GM23338 (cell line): ENCODE results near the gene RORC. TPM values are rescaled to one million over a fixed set of nuclear protein-coding genes. Genes with fewer than 3 reads are reported as not detected.

Source experiments
- ATAC-seq: fragments of 200-7000 bp; cut with Tn5 transposase; 3 replicates; pipeline ENCODE4 v1.9.1; 2020
- DNase-seq: peaks from one replicate; pipeline ENCODE4 v3.0.0-alpha.2; 2015; ENCODE audit warnings: low spot score
- H2AFZ ChIP-seq: fragments of 200-600 bp; sonication (generic); 2 replicates; pipeline ENCODE4 v1.8.0; 2016; ENCODE audit warnings: antibody characterized with exemption, mild to moderate bottlenecking, moderate library complexity
- H3F3A ChIP-seq: fragments of 200-600 bp; sonication (generic); replicated peaks from 2 replicates; pipeline ENCODE4 v1.8.0; 2017; ENCODE audit warnings: antibody characterized with exemption, mixed run types, low read depth
- H3K27ac ChIP-seq: fragments of 200-600 bp; sonication (generic); 2 replicates; pipeline ENCODE4 v1.6.1; 2016; ENCODE audit warnings: low read depth
- H3K27me3 ChIP-seq: fragments of 200-600 bp; sonication (generic); 2 replicates; pipeline ENCODE4 v1.8.0; 2016; ENCODE audit warnings: mild to moderate bottlenecking, mixed run types, moderate library complexity; ENCODE audit not compliant: insufficient read depth
- H3K36me3 ChIP-seq: fragments of 200-600 bp; sonication (generic); 2 replicates; pipeline ENCODE4 v1.8.0; 2016; ENCODE audit warnings: mild to moderate bottlenecking; ENCODE audit not compliant: insufficient read depth
- H3K4me1 ChIP-seq: fragments of 200-600 bp; sonication (generic); 2 replicates; pipeline ENCODE4 v1.8.0; 2016; ENCODE audit warnings: mild to moderate bottlenecking, moderate library complexity; ENCODE audit not compliant: insufficient read depth
- H3K4me2 ChIP-seq: fragments of 200-600 bp; sonication (generic); 2 replicates; pipeline ENCODE4 v1.7.1; 2017; ENCODE audit warnings: mixed run types
- H3K4me3 ChIP-seq: fragments of 200-600 bp; sonication (generic); 2 replicates; pipeline ENCODE4 v1.6.1; 2016; ENCODE audit warnings: mixed run types
- H3K79me2 ChIP-seq: fragments of 200-600 bp; sonication (generic); replicated peaks from 2 replicates; pipeline ENCODE4 v1.8.0; 2017; ENCODE audit warnings: mild to moderate bottlenecking; ENCODE audit not compliant: insufficient read depth
- H3K9me2 ChIP-seq: fragments of 200-600 bp; sonication (generic); 2 replicates; pipeline ENCODE4 v1.8.0; 2017; ENCODE audit not compliant: insufficient read depth
- H4K20me1 ChIP-seq: fragments of 200-600 bp; sonication (generic); replicated peaks from 2 replicates; pipeline ENCODE4 v1.8.0; 2017; ENCODE audit warnings: mild to moderate bottlenecking; ENCODE audit not compliant: insufficient read depth
- H3K27ac Mint-ChIP-seq: 2 replicates; pipeline ENCODE4 v1.8.0; 2020; ENCODE audit warnings: inconsistent platforms, mild to moderate bottlenecking, moderate library complexity, mixed read lengths
- H3K27me3 Mint-ChIP-seq: 3 replicates; pipeline ENCODE4 v1.8.0; 2022; ENCODE audit warnings: low read depth, mild to moderate bottlenecking, moderate library complexity, mixed read lengths, inconsistent platforms; ENCODE audit not compliant: insufficient read depth, poor library complexity
- H3K36me3 Mint-ChIP-seq: 3 replicates; pipeline ENCODE4 v1.8.0; 2021; ENCODE audit warnings: low read depth, mild to moderate bottlenecking, inconsistent platforms, moderate library complexity, mixed read lengths
- H3K4me1 Mint-ChIP-seq: 3 replicates; pipeline ENCODE4 v1.8.0; 2020; ENCODE audit warnings: mild to moderate bottlenecking, inconsistent platforms, mixed read lengths
- H3K4me3 Mint-ChIP-seq: 3 replicates; pipeline ENCODE4 v1.8.0; 2021; ENCODE audit warnings: moderate library complexity, mild to moderate bottlenecking, inconsistent platforms, mixed read lengths
- H3K9me3 Mint-ChIP-seq: 3 replicates; pipeline ENCODE4 v1.8.0; 2020; ENCODE audit warnings: moderate library complexity, mild to moderate bottlenecking, inconsistent platforms, mixed read lengths
- CREB1 ChIP-seq: fragments of 250-450 bp; sonication (Bioruptor Pico); IDR thresholded peaks from 2 replicates; pipeline ENCODE4 v1.5.0; 2020; ENCODE audit warnings: low read depth, mild to moderate bottlenecking, moderate library complexity
- EZH2 ChIP-seq: fragments of 200-600 bp; sonication (generic); IDR thresholded peaks from one replicate; pipeline ENCODE4 v1.8.0; 2017; ENCODE audit warnings: antibody characterized with exemption, mild to moderate bottlenecking, low read depth; ENCODE audit not compliant: unreplicated experiment
- EZH2phosphoT487 ChIP-seq: fragments of 200-600 bp; sonication (generic); IDR thresholded peaks from one replicate; pipeline ENCODE4 v1.8.1; 2018; ENCODE audit warnings: antibody characterized with exemption; ENCODE audit not compliant: unreplicated experiment
- JUNB ChIP-seq: IDR thresholded peaks from one replicate; pipeline ENCODE4 v1.6.1; 2016; ENCODE audit warnings: antibody characterized with exemption; ENCODE audit not compliant: unreplicated experiment
- NANOG ChIP-seq: IDR thresholded peaks from 2 replicates; pipeline ENCODE4 v1.6.1; 2016; ENCODE audit warnings: antibody characterized with exemption, borderline replicate concordance
- POLR2AphosphoS5 ChIP-seq: IDR thresholded peaks from 2 replicates; pipeline ENCODE4 v1.6.1; 2016; ENCODE audit warnings: antibody characterized with exemption, low read depth
- STAT1 ChIP-seq: IDR thresholded peaks from one replicate; pipeline ENCODE4 v1.6.1; 2016; ENCODE audit warnings: antibody characterized with exemption; ENCODE audit not compliant: unreplicated experiment
- ZNF114 ChIP-seq: fragments of 250-450 bp; sonication (Bioruptor Pico); IDR thresholded peaks from 2 replicates; pipeline ENCODE4 v1.5.0; 2020; ENCODE audit warnings: mild to moderate bottlenecking, moderate library complexity
- ZNF331 ChIP-seq: fragments of 250-450 bp; sonication (Bioruptor Pico); IDR thresholded peaks from 2 replicates; pipeline ENCODE4 v1.5.0; 2020; ENCODE audit warnings: low read depth, mild to moderate bottlenecking, moderate library complexity
- polyA plus RNA-seq: library from polyadenylated mRNA; unstranded; fragments of >200 nt; fragmentation: Nextera tagmentation; extraction: Ambion mirVana; gene quantifications from 2 replicates; pipeline ENCODE4 v1.2.1, GENCODE V29; 2016
- total RNA-seq: library from RNA; depleted of rRNA; stranded (reverse); fragments of >200 nt; shearing (Covaris generic); gene quantifications from 2 replicates; pipeline ENCODE4 v1.2.3, GENCODE V29; 2014
- TF ChIP-seq, protein P1 (sequence below): IDR thresholded peaks from one replicate; pipeline ENCODE4 v1.6.1; 2018; ENCODE audit warnings: antibody characterized with exemption; ENCODE audit not compliant: unreplicated experiment
- TF ChIP-seq, protein P2 (sequence below): fragments of 250-450 bp; sonication (Bioruptor Pico); IDR thresholded peaks from 2 replicates; pipeline ENCODE4 v1.5.0; 2020; ENCODE audit warnings: mild to moderate bottlenecking, moderate library complexity
- TF ChIP-seq, protein P3 (sequence below), 2 experiments: fragments of 200-600 bp in 1 of 2; sonication (generic) in 1 of 2; conservative IDR thresholded peaks; 2 replicates each; pipeline versions ENCODE4 v1.5.1 to v1.6.1; 2016 to 2017; ENCODE audit warnings: antibody characterized with exemption in 2 of 2, low read depth in 2 of 2, mild to moderate bottlenecking in 2 of 2, moderate library complexity in 1 of 2
- TF ChIP-seq, protein P4 (sequence below): IDR thresholded peaks from 2 replicates; pipeline ENCODE4 v1.6.1; 2016; ENCODE audit warnings: antibody characterized with exemption

Gene RORC
- total and polyA plus RNA-seq, 2 experiments from 2014 or later: 0.29 to 0.97 TPM

DNA sequence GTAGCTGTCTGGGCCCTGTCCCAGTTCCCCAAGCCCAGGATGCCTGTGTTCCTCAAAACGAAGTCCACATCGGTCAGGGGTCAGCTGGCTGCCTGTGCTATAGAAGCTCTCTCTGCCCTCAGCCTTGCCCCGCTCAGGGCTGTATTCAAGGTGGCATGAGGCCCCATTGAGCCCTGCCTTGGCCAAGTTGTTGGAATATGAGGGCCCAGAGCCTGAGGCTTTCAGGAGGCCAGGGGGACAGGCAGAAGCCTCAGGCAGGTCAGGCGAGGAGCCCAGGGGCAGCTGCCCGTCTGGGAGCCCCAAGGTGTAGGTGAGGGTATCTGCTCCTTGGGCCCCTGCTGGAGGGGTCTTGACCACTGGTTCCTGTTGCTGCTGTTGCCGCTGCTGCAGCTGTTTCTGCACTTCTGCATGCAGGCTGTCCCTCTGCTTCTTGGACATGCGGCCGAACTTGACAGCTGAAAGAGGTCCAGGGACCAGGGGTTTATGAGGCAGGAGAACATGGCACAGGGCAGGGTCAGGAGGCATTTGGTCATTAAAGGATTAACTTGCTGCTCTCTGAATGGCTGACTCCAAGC, 16.5 kb downstream of the RORC start:
- Histone ChIP-seq H3K27ac (no peak overlapping the region), H3K4me2 (no peak overlapping the region), H3F3A (no peaks in the 10 kb centered on the region), H2AFZ (no peak overlapping the region), H3K27me3 (no peaks in the 10 kb centered on the region), H3K4me3 (no peak overlapping the region), H3K79me2 (no peaks in the 10 kb centered on the region), H3K4me1 (peaks cover 3% of the 10 kb centered on the region), H4K20me1 (no peaks in the 10 kb centered on the region), H3K9me2 (no peaks in the 10 kb centered on the region), H3K36me3 (no peaks in the 10 kb centered on the region)
- Mint-ChIP-seq H3K36me3 (no peaks in the 10 kb centered on the region), H3K27me3 (peaks cover 15% of the 10 kb centered on the region), H3K4me1 (peaks cover 9% of the 10 kb centered on the region), H3K4me3 (no peak overlapping the region), H3K27ac (no peak overlapping the region), H3K9me3 (no peaks in the 10 kb centered on the region)
- no peak for DNase-seq
- ATAC-seq: no peak
- no peak for TF ChIP-seq ZNF114
- TF ChIP-seq CREB1: no peak
- TF ChIP-seq, protein P1, sequence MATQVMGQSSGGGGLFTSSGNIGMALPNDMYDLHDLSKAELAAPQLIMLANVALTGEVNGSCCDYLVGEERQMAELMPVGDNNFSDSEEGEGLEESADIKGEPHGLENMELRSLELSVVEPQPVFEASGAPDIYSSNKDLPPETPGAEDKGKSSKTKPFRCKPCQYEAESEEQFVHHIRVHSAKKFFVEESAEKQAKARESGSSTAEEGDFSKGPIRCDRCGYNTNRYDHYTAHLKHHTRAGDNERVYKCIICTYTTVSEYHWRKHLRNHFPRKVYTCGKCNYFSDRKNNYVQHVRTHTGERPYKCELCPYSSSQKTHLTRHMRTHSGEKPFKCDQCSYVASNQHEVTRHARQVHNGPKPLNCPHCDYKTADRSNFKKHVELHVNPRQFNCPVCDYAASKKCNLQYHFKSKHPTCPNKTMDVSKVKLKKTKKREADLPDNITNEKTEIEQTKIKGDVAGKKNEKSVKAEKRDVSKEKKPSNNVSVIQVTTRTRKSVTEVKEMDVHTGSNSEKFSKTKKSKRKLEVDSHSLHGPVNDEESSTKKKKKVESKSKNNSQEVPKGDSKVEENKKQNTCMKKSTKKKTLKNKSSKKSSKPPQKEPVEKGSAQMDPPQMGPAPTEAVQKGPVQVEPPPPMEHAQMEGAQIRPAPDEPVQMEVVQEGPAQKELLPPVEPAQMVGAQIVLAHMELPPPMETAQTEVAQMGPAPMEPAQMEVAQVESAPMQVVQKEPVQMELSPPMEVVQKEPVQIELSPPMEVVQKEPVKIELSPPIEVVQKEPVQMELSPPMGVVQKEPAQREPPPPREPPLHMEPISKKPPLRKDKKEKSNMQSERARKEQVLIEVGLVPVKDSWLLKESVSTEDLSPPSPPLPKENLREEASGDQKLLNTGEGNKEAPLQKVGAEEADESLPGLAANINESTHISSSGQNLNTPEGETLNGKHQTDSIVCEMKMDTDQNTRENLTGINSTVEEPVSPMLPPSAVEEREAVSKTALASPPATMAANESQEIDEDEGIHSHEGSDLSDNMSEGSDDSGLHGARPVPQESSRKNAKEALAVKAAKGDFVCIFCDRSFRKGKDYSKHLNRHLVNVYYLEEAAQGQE: no peak
- TF ChIP-seq ZNF331 (CRISPR knock-in tag): no peak
- TF ChIP-seq, protein P2, sequence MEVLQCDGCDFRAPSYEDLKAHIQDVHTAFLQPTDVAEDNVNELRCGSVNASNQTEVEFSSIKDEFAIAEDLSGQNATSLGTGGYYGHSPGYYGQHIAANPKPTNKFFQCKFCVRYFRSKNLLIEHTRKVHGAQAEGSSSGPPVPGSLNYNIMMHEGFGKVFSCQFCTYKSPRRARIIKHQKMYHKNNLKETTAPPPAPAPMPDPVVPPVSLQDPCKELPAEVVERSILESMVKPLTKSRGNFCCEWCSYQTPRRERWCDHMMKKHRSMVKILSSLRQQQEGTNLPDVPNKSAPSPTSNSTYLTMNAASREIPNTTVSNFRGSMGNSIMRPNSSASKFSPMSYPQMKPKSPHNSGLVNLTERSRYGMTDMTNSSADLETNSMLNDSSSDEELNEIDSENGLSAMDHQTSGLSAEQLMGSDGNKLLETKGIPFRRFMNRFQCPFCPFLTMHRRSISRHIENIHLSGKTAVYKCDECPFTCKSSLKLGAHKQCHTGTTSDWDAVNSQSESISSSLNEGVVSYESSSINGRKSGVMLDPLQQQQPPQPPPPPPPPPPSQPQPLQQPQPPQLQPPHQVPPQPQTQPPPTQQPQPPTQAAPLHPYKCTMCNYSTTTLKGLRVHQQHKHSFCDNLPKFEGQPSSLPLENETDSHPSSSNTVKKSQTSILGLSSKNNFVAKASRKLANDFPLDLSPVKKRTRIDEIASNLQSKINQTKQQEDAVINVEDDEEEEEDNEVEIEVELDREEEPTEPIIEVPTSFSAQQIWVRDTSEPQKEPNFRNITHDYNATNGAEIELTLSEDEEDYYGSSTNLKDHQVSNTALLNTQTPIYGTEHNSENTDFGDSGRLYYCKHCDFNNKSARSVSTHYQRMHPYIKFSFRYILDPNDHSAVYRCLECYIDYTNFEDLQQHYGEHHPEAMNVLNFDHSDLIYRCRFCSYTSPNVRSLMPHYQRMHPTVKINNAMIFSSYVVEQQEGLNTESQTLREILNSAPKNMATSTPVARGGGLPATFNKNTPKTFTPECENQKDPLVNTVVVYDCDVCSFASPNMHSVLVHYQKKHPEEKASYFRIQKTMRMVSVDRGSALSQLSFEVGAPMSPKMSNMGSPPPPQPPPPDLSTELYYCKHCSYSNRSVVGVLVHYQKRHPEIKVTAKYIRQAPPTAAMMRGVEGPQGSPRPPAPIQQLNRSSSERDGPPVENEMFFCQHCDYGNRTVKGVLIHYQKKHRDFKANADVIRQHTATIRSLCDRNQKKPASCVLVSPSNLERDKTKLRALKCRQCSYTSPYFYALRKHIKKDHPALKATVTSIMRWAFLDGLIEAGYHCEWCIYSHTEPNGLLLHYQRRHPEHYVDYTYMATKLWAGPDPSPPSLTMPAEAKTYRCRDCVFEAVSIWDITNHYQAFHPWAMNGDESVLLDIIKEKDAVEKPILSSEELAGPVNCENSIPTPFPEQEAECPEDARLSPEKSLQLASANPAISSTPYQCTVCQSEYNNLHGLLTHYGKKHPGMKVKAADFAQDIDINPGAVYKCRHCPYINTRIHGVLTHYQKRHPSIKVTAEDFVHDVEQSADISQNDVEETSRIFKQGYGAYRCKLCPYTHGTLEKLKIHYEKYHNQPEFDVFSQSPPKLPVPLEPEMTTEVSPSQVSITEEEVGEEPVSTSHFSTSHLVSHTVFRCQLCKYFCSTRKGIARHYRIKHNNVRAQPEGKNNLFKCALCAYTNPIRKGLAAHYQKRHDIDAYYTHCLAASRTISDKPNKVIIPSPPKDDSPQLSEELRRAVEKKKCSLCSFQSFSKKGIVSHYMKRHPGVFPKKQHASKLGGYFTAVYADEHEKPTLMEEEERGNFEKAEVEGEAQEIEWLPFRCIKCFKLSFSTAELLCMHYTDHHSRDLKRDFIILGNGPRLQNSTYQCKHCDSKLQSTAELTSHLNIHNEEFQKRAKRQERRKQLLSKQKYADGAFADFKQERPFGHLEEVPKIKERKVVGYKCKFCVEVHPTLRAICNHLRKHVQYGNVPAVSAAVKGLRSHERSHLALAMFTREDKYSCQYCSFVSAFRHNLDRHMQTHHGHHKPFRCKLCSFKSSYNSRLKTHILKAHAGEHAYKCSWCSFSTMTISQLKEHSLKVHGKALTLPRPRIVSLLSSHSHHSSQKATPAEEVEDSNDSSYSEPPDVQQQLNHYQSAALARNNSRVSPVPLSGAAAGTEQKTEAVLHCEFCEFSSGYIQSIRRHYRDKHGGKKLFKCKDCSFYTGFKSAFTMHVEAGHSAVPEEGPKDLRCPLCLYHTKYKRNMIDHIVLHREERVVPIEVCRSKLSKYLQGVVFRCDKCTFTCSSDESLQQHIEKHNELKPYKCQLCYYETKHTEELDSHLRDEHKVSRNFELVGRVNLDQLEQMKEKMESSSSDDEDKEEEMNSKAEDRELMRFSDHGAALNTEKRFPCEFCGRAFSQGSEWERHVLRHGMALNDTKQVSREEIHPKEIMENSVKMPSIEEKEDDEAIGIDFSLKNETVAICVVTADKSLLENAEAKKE: no peak
- no peak for TF ChIP-seq JUNB
- TF ChIP-seq, protein P3, sequence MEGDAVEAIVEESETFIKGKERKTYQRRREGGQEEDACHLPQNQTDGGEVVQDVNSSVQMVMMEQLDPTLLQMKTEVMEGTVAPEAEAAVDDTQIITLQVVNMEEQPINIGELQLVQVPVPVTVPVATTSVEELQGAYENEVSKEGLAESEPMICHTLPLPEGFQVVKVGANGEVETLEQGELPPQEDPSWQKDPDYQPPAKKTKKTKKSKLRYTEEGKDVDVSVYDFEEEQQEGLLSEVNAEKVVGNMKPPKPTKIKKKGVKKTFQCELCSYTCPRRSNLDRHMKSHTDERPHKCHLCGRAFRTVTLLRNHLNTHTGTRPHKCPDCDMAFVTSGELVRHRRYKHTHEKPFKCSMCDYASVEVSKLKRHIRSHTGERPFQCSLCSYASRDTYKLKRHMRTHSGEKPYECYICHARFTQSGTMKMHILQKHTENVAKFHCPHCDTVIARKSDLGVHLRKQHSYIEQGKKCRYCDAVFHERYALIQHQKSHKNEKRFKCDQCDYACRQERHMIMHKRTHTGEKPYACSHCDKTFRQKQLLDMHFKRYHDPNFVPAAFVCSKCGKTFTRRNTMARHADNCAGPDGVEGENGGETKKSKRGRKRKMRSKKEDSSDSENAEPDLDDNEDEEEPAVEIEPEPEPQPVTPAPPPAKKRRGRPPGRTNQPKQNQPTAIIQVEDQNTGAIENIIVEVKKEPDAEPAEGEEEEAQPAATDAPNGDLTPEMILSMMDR (conservative IDR thresholded peaks at IDR 0.05; ENCODE audit: low read depth in 2 of 2): no peak
- no peak for TF ChIP-seq NANOG
- TF ChIP-seq EZH2: no peak
- TF ChIP-seq STAT1: no peak
- TF ChIP-seq, protein P4, sequence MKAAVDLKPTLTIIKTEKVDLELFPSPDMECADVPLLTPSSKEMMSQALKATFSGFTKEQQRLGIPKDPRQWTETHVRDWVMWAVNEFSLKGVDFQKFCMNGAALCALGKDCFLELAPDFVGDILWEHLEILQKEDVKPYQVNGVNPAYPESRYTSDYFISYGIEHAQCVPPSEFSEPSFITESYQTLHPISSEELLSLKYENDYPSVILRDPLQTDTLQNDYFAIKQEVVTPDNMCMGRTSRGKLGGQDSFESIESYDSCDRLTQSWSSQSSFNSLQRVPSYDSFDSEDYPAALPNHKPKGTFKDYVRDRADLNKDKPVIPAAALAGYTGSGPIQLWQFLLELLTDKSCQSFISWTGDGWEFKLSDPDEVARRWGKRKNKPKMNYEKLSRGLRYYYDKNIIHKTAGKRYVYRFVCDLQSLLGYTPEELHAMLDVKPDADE: no peak
- TF ChIP-seq POLR2AphosphoS5: no peak
- no peak for TF ChIP-seq EZH2phosphoT487
